ENCODE results near the gene GMIP.
"Not testable (repeated sequence)": the region's sequence is repeated elsewhere in the genome, so short reads cannot be mapped to it uniquely, and the experiment has no call there.

The GMIP gene

GRCh38 chr19:19643158-19644053 lies at the start of gene GMIP:
TSS of gene GMIP (minus strand) at chr19:19643657. CDS start at chr19:19643529, 128 bp downstream.
- DNase-seq: peak; percentile 88

GRCh38 chr19:19691683-19692082 lies 48.2 kb upstream of the GMIP start:
- DNase-seq: no peak

GRCh38 chr19:19689023-19689422 lies 45.6 kb upstream of the GMIP start:
- not testable (repeated sequence) for DNase-seq

- DNase-seq: no peak
Observed at GRCh38 chr19:19687090-19687489, 43.6 kb upstream of the GMIP start.

- DNase-seq: no peak
Observed at GRCh38 chr19:19686580-19686979, 43.1 kb upstream of the GMIP start.

- DNase-seq: not testable (repeated sequence)
Observed at GRCh38 chr19:19686119-19686518, 42.7 kb upstream of the GMIP start.

- DNase-seq: no peak
Observed at GRCh38 chr19:19679176-19680073, 36.0 kb upstream of the GMIP start.

GRCh38 chr19:19677579-19677978 lies 34.1 kb upstream of the GMIP start:
- DNase-seq: no peak

GRCh38 chr19:19674315-19674714 lies 30.9 kb upstream of the GMIP start:
- no peak for DNase-seq

- DNase-seq: no peak
Observed at GRCh38 chr19:19672816-19673215, 29.4 kb upstream of the GMIP start.

- peak; percentile 37 for DNase-seq
Observed at GRCh38 chr19:19670070-19670551, 26.7 kb upstream of the GMIP start.

- peak; percentile 92 for DNase-seq
Observed at GRCh38 chr19:19668230-19669012, 25.0 kb upstream of the GMIP start, which contains the start of gene ZNF101. TSS of gene ZNF101 (plus strand) at chr19:19668839. CDS start at chr19:19668964, 125 bp downstream.

- DNase-seq: peak; percentile 20
Observed at GRCh38 chr19:19665420-19665948, 22.0 kb upstream of the GMIP start.

- peak; percentile 97 for DNase-seq
Observed at GRCh38 chr19:19663256-19664120, 20.0 kb upstream of the GMIP start, which contains the start of gene ATP13A1. TSS of gene ATP13A1 (minus strand) at chr19:19663676. CDS start at chr19:19663666, 10 bp downstream.

GRCh38 chr19:19662871-19663255 lies 19.4 kb upstream of the GMIP start:
- DNase-seq: no peak

- DNase-seq: no peak
Observed at GRCh38 chr19:19662344-19662743, 18.9 kb upstream of the GMIP start.

GRCh38 chr19:19661675-19662251 lies 18.3 kb upstream of the GMIP start:
- no peak for DNase-seq

- no peak for DNase-seq
Observed at GRCh38 chr19:19661141-19661674, 17.8 kb upstream of the GMIP start.

- no peak for DNase-seq
Observed at GRCh38 chr19:19659646-19660245, 16.3 kb upstream of the GMIP start.

- DNase-seq: no peak
Observed at GRCh38 chr19:19657397-19657783, 13.9 kb upstream of the GMIP start.

Measured in right forelimb (tissue), 1 donor.